KOPT-K1 (cell line): ENCODE data around the gene RBM44.
"Not testable (repeated sequence)": the region's sequence is repeated elsewhere in the genome, so short reads cannot be mapped to it uniquely, and the experiment has no call there.

Experiments
- H3K27ac ChIP-seq: fragments of 200-600 bp; sonication (generic); 2 replicates; pipeline ENCODE4 v1.5.1; 2016; ENCODE audit warnings: antibody characterized with exemption, mild to moderate bottlenecking, low read depth, low read length; ENCODE audit not compliant: poor library complexity, severe bottlenecking
- H3K36me3 ChIP-seq: fragments of 200-600 bp; sonication (generic); 2 replicates; pipeline ENCODE4 v1.5.1; 2017; ENCODE audit warnings: antibody characterized with exemption, mild to moderate bottlenecking, low read length, moderate library complexity; ENCODE audit not compliant: insufficient read depth
- H3K9me3 ChIP-seq: fragments of 200-600 bp; sonication (generic); 2 replicates; pipeline ENCODE4 v1.5.1; 2017; ENCODE audit warnings: antibody characterized with exemption, low read length, mild to moderate bottlenecking; ENCODE audit not compliant: insufficient read depth, poor library complexity, severe bottlenecking

Gene RBM44

DNA sequence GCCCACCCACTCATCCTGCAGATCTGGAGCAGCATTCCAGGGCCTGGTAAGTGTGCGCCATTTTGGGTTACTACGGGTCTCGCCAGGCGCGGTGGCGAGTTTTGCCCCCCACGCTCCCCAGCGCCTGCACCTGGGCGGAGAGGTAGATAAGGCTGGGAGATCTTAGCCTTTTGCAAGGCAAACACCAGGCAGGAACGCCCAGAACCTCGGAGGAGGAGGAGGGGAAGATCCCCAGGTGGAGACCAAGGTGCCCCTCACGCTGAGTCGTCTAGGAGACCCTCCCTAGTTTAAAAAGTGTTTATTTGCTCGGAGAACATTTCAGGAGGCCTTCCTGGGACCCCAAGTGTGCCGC lies 60.5 kb downstream of the RBM44 start:
- no peaks in the 10 kb centered on the region for H3K9me3 ChIP-seq
- no peak overlapping the region for H3K27ac ChIP-seq
- no peaks in the 10 kb centered on the region for H3K36me3 ChIP-seq

DNA sequence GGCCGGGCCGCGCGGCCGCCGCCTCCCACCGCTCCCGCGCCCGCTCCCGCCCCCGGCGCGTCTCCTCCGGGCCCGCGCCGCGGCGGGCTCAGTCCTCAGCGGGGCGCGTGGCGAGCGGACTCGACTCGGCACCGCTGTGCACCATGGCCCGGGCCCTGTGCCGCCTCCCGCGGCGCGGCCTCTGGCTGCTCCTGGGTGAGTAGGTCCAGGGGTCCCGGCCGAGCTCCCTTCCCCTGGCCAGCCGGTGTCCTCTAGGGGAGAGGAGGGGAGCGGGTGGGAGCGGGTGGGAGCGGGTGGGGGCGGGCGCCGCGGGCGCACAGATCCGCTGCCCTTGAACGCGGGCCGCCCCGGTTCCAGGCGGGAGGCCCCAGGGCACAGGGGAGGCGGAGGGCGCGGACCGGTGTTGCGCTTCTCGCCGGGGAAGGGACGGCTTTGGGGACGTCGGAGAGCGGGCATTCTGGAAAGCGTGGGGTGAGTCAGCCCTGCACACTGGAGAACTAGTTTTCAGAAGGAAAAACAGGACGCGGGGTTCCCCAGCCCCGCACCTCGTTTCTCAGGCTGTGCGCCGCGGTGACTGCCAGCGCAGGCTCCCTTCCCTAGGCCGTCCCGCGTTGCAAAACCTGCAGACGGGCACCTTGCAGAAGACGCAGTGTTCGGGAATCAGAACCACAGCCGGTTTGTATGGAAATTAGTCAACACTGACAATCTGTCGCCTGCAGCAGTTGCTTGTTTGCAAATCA lies 61.1 kb downstream of the RBM44 start, which contains the start of gene RAMP1:
Gene RAMP1 (plus strand): TSS at position 91 of the 740 bp plus-strand sequence. CDS start 53 bp downstream, at position 144.
- Histone ChIP-seq H3K27ac (no peak within 1 kb of the TSS), H3K36me3 (no peaks in the 10 kb centered on the region)

DNA sequence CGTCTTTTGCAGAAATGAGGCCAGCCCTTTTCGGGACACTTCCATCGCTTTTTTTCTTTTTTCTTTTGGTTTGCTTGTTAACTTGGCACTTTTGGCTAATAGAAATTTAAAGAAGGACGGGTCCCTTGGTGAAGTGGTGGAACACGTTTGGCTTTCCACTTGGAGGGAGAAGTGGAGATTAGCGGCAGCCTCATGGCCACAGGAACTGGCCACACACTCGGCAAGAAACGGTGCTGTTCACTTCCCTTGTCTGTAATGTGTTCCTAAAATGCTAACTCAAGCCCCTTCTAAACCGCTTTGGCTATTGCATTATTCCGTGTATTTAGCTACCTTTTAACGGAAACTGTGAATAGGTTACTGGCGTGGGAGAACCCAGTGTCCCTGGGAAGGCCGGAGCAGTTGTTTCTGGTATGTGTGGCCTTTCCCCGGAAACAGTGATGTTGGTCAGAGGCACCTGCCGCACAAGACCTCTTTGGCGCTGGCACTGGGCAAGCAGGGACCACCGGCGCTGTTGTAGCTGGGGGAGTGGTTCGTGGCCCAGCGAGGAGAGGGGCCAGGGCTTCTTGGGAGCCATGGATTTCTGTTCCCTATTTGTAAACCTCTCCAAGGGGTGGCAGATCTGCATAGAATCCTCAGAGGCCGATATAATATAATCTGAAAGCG lies 61.8 kb downstream of the RBM44 start:
- H3K27ac ChIP-seq, result no peak overlapping the region

More for the DNA sequence above, 61.1 kb downstream of the RBM44 start, which contains the start of gene RAMP1:
- no peaks in the 10 kb centered on the region for H3K9me3 ChIP-seq

DNA sequence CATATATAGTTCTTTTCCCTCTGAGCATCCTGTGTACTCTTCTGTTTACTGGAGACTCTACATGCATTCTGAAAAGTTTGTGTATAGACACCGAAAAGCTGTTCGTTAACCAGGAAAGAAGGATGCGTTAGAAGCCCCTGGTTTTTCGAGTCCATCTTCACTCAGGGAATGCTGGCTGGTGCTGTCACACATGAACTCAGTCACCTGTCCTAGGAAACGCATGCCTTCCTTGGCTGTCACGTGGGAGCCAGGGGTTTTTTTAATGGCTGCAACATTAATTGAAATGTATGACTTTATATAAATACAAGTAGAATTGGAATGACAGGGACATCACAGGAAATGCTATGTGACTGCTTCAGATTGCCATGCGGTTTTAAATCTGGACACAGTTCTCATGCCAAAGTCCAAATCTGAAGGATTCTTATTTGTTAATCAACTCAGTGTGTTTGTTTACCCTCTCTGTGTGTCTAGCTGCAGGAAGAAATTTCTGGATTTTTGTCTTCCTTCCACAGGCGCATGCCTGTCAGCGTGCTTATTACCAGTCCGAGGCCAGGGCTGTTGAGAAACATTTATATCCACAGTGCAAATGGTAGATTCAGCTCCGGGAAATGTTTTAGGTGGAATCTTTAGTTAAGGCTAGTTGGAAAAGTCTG lies 63.4 kb downstream of the RBM44 start:
- no peaks in the 10 kb centered on the region for H3K9me3 ChIP-seq
- H3K36me3 ChIP-seq, result no peaks in the 10 kb centered on the region
- no peak overlapping the region for H3K27ac ChIP-seq

More for the DNA sequence above, 61.8 kb downstream of the RBM44 start:
- Histone ChIP-seq H3K9me3 (no peaks in the 10 kb centered on the region), H3K36me3 (no peaks in the 10 kb centered on the region)

DNA sequence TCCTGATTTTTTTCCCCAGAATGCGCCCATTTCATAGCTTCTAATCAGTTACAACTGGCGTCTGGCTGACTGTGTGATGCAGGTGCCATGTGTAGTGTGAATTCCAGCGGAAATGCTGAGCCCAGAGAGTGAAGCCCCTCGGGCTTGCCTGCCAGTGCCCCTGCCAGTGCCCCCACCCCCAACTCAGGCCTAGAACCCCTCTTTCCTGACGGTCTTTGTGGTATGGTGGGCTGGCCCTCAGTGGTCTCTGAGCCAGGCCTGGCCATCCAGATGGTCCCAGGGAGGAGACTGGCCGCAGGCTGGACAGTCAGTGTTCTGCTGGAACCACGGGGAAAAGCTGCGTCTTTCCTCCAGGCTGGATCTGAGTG lies 63.9 kb downstream of the RBM44 start:
- Histone ChIP-seq H3K36me3 (no peaks in the 10 kb centered on the region), H3K27ac (no peak overlapping the region), H3K9me3 (no peaks in the 10 kb centered on the region)

DNA sequence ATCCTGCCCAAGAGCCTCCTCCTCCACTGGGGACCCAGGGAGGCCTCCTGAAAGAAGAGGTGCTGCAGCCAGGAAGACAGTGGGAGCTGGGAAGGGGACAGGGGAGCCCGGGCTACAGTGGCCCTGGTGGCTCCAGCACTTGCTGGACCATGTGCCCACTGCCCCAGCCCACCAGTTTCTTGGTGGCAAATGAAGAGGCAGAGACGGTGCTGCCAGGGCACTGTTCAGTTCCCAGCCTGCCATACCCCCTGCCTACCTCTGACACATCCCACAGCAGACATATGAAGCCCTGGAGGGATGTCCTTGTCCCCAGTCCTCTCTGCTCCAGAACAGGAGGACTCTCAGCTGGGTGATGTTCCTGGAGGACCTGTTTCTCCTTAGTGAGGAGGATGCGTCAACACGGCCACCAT lies 64.5 kb downstream of the RBM44 start:
- no peak overlapping the region for H3K27ac ChIP-seq
- H3K9me3 ChIP-seq, result no peaks in the 10 kb centered on the region
- H3K36me3 ChIP-seq, result no peaks in the 10 kb centered on the region

DNA sequence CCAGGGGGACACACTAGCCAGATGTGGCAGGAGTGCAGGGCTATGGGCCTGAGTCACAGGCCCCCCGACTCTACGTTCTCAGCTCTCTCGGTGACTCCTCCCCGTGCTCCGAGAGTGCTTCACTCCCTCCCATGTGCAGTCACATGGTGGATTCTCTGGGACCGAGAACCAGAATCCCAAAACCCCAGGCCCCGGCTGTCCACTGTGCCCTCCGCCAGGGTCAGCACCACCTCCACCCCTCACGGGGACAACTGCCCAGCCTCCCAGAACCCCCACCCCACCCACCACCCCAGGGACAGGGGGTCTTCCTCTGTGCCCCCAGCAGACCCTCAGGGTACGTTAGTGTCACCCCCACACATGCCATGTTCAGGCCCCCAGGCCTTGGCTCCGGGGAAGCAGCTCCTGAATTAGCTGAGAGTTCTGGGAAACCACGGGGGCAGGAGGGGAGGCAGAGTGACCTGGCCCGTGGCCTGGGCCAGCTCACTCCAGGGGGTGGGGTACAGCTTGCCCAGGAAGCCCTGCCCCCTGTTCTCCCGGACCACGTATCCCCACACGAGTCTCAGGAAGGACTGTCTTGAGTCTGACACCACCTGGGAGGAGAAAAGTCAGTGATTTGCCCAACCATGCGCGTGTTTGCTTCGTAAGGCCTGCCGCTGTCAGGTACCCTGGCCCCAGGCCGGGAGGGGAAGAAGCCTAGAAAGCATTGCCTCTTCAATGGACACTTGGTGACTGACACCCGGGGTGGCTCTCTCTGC lies 65.3 kb downstream of the RBM44 start:
- no peaks in the 10 kb centered on the region for H3K36me3 ChIP-seq
- no peaks in the 10 kb centered on the region for H3K9me3 ChIP-seq
- no peak overlapping the region for H3K27ac ChIP-seq

DNA sequence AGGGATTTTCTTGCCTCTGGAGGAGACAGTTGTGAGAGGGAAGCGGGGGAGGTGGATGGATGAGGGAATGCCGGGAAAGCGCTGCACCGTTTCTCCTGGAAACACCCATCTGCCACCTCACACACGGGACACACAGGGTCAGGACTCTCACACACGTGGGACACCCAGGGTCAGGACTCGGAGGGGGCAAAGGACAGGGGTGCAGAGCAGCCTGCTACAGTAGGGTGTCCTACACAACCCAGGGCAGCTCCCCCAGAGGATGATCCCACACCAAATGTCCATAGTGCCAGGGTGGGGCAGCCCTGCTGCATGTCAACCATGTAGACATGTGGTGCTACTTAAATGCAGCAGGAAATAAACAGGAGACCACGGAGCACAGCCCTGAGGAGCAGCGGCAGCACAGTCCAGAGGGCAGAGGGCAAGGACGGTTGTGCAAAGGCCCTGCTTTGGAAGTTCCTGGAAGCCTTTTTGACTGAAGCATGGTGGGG lies 65.9 kb downstream of the RBM44 start:
- Histone ChIP-seq H3K9me3 (no peaks in the 10 kb centered on the region), H3K36me3 (no peaks in the 10 kb centered on the region), H3K27ac (no peak overlapping the region)

DNA sequence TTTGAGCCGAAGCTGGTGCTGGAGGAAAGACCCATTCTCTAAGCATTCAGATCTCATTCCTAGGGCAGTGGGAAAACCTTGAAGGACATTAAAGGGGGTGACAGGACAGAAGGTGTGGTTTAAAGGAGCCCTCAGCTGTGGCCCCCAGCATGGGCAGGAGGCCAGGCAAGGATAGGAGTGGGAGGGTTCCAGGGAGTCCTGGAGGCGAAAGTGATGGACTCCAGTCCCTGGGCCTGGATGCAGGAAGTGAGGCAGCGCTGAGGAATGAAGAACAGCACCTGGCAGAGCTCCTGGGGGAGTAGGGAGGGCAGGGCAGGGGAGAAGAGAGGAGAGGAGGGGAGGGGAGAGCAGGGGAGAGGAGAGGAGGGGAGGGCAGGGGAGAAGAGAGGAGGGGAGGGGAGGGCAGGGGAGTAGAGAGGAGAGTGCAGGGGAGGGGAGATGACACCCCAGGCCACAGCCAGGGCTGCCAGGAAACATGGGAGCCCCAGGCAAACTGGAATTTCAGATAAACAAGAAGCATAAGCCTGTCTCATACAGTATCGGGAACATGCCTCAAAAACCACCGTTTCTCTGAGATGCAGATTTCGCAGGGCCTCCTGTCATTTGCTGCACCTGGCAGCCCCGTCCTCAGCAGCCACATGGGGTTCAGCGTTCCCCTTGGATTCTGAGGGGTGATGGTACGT lies 66.5 kb downstream of the RBM44 start:
- H3K9me3 ChIP-seq, result no peaks in the 10 kb centered on the region
- H3K36me3 ChIP-seq, result no peaks in the 10 kb centered on the region
- no peak overlapping the region for H3K27ac ChIP-seq

DNA sequence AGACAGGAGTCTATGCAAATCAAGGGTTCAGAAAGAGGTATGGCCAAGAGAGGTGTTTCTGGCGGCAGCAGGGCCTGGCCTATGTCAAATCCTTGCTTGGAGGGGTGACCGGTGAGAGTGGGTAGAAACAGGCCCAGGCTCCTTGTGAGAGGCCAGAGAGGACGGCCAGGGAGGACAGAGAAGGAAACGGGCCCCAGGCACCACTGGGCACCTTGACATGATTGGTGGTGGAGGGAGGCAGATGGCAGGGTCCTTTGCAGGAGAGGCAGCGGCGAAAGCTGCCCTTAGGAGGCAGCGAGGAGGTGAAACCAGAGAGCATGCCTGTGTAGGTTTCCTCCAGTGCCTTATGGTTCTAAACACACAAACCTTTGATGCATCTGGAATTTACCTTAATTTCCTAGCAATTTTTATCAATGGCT lies 67.1 kb downstream of the RBM44 start:
- no peak overlapping the region for H3K27ac ChIP-seq
- H3K9me3 ChIP-seq, result no peaks in the 10 kb centered on the region
- H3K36me3 ChIP-seq, result no peaks in the 10 kb centered on the region

DNA sequence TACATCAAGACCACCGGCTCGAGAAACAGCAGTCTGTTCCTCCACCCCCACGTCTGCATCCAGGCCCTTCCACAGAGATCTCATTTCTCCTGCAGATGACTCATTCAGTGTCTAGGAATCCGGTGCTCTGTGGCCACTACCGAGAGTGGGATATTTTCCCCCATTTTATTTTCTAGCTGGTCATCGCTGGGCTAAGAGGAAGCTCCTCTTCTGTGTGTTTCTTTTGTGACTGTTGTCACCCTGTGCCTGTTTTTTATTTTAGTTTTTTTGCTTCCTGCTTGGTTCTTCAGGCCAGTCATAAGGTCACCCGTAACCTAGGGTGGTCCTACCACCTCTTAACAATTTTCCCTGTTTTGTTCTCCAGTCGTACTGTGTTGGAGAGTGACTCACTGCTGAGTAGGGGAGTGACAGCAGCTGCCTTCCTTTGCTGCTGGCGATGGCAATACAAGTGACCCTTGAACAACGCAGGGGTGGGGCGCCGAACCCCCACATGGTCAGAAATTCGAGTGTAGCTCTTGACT lies 67.6 kb downstream of the RBM44 start:
- H3K36me3 ChIP-seq, result no peaks in the 10 kb centered on the region
- no peak overlapping the region for H3K27ac ChIP-seq
- no peaks in the 10 kb centered on the region for H3K9me3 ChIP-seq

DNA sequence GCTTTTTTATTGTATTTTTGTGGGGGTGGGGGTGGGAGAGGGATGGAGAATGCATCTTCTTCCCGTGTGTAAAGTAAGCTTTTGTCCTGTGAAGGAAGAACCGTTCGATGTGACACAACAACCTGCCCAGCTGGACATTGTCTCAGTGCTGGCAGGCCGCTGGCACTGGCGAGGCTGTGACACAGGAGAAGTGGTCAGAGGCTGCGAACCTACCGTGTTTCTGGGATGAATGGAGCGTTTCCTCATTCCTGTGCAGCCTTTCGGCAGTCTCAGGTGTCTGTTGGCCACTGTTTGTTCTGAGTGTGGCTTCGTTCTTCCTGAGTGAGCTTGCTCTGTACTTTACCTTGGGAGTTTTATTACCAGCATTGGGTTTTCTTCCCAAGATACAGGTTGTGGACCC lies 68.9 kb downstream of the RBM44 start:
- no peaks in the 10 kb centered on the region for H3K9me3 ChIP-seq
- H3K27ac ChIP-seq, result no peak overlapping the region
- no peaks in the 10 kb centered on the region for H3K36me3 ChIP-seq

DNA sequence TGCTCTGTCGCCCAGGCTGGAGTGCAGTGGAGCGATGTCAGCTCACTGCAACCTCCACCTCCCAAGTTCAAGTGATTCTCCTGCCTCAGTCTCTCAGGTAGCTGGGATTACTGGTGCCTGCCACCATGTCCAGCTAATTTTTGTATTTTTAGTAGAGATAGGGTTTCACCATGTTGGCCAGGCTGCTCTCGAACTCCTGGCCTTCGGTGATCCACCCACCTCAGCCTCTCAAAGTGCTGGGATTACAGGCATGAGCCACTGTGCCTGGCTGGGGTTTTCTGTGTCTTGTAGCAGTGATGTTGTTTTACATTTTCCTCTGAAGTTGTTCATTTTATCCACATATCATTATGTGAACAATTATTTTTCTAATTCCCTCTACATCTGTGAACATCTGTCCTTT lies 69.5 kb downstream of the RBM44 start:
- H3K36me3 ChIP-seq, H3K9me3 ChIP-seq, H3K27ac ChIP-seq: not testable (repeated sequence)

DNA sequence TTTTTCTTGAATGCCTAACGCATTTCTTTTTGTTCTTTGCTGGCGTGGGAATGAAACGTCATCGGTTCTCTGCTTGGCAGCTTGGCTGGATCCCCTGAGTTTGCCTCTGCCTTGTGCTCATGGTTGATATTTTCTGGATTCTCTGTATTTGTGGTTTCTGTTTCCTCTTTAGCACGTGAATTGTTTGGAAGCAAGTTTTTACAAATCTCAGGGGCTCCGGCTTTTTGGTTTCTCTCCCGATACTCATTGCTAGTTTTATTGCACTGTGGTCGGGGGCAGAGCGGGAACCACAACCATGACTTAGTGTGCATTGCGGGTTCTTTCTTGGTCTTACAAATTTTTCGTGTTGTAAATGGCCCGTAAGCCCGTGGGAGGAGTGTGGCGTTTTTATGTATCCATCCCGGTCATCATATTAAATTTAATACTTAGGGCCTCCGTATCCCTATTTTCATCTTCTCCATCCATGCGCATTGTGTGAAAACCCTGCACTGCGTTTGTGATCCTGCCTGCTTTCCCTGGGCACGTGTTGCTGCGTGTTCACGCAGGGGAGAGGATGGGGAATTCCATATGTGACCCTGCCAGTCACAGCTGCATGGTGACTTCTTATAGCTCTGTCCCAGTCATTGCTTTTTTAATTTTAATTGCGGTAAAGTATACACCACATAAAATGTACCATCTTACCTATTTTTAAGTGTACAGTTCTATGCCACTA lies 70.2 kb downstream of the RBM44 start:
- Histone ChIP-seq H3K27ac (no peak overlapping the region), H3K36me3 (no peaks in the 10 kb centered on the region), H3K9me3 (no peaks in the 10 kb centered on the region)
